Suprapubic skin (tissue), 4 donors: Measurements from ENCODE around the gene CAMK2D. TPM values are rescaled to one million over a fixed set of nuclear protein-coding genes. Genes with fewer than 3 reads are reported as not detected.

Source experiments
- DNase-seq, 2 donors: peaks; one replicate each; pipeline ENCODE4 v3.0.0-alpha.2; 2019; ENCODE audit warnings: low spot score in 2 of 2
- H3K27ac ChIP-seq: fragments of 200-600 bp; sonication (generic); one replicate; pipeline ENCODE4 v1.5.1; 2019
- H3K27me3 ChIP-seq: fragments of 200-600 bp; sonication (generic); one replicate; pipeline ENCODE4 v1.5.1; 2019
- H3K36me3 ChIP-seq: fragments of 200-600 bp; sonication (generic); one replicate; pipeline ENCODE4 v1.5.1; 2019
- H3K4me1 ChIP-seq: fragments of 200-600 bp; sonication (generic); one replicate; pipeline ENCODE4 v1.5.1; 2019
- H3K4me3 ChIP-seq: fragments of 200-600 bp; sonication (generic); one replicate; pipeline ENCODE4 v1.5.1; 2019; ENCODE audit warnings: mild to moderate bottlenecking
- H3K9me3 ChIP-seq: fragments of 200-600 bp; sonication (generic); one replicate; pipeline ENCODE4 v1.5.1; 2019
- EP300 ChIP-seq: sonication (generic); formaldehyde crosslinking; IDR thresholded peaks from one replicate; pipeline ENCODE4 v1.6.1; 2017; ENCODE audit warnings: antibody characterized with exemption
- POLR2A ChIP-seq, 2 donors: fragments of 450-650 bp; IDR thresholded peaks; one replicate each; pipeline ENCODE4 v1.6.1; 2017; ENCODE audit warnings: antibody characterized with exemption in 2 of 2, mild to moderate bottlenecking in 2 of 2, moderate library complexity in 2 of 2
- POLR2AphosphoS5 ChIP-seq, 3 donors: sonication (generic); formaldehyde crosslinking; IDR thresholded peaks; one replicate each; pipeline ENCODE4 v1.6.1; 2017; ENCODE audit warnings: antibody characterized with exemption in 3 of 3
- WGBS: methylation state at CpG from one replicate; pipeline ENCODE4 v1.1.5; 2018; 5-methylcytosine and 5-hydroxymethylcytosine counted together
- total RNA-seq, 4 donors: library from RNA; depleted of rRNA; stranded (reverse); fragments of >200 nt; gene quantifications; one replicate each; pipeline ENCODE4 v1.1.0, GENCODE V29; 2016
- TF ChIP-seq, protein P1 (sequence below), 2 donors: fragments of 200-600 bp in 1 of 2; fragments of 450-650 bp in 1 of 2; sonication (generic) in 1 of 2; IDR thresholded peaks; one replicate each; pipeline ENCODE4 v1.5.1; 2016 to 2019; ENCODE audit warnings: antibody characterized with exemption in 2 of 2, mild to moderate bottlenecking in 1 of 2, moderate library complexity in 1 of 2

Gene CAMK2D
- total RNA-seq, 4 donors from 2014 or later = 21.5 to 38.2 (median 30.5) TPM

DNA sequence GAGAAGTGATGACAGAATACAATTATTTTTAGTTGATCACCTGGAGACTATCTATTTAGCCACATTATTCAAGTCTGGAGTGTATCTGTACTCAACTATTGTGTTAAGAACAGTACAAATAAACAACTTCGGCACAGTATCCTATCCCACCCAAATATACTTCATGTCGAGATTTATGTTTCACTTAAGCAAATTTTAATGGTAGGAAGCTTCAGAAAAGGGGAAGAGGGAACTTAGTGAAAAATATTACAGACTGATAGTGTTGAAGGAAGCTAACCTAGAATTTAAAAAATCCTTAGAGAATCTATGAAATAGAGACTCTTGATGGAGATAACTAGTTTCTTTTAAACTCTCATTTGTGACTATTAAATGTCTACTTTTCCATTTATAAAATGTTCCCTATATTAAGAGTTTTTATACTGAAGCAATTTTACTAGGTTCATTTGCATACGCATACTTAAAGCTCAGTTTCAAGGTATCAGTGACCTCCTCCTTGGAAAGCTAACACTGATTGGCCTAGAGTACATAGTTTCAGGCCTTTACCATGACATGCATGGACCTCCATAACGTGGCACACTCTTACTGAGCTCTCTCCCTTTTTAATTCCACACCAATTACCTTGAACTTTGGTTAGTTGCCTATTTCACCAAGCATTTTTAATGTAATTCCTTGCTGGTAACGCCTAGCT lies 197.7 kb downstream of the CAMK2D start:
- no peak overlapping the region for H3K4me3 ChIP-seq
- no peak overlapping the region for H3K27ac ChIP-seq
- no peaks in the 10 kb centered on the region for H3K27me3 ChIP-seq
- 83% methylated on average over 5 of the region's 5 CpGs for WGBS
- TF ChIP-seq EP300 = no peak
- TF ChIP-seq, protein P1, sequence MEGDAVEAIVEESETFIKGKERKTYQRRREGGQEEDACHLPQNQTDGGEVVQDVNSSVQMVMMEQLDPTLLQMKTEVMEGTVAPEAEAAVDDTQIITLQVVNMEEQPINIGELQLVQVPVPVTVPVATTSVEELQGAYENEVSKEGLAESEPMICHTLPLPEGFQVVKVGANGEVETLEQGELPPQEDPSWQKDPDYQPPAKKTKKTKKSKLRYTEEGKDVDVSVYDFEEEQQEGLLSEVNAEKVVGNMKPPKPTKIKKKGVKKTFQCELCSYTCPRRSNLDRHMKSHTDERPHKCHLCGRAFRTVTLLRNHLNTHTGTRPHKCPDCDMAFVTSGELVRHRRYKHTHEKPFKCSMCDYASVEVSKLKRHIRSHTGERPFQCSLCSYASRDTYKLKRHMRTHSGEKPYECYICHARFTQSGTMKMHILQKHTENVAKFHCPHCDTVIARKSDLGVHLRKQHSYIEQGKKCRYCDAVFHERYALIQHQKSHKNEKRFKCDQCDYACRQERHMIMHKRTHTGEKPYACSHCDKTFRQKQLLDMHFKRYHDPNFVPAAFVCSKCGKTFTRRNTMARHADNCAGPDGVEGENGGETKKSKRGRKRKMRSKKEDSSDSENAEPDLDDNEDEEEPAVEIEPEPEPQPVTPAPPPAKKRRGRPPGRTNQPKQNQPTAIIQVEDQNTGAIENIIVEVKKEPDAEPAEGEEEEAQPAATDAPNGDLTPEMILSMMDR (IDR thresholded peaks at IDR 0.05) = no peak
- TF ChIP-seq POLR2AphosphoS5 (IDR thresholded peaks at IDR 0.05) = no peak
- TF ChIP-seq POLR2A (IDR thresholded peaks at IDR 0.05) = no peak
- peaks cover 6% of the 10 kb centered on the region for H3K4me1 ChIP-seq
- no peaks in the 10 kb centered on the region for H3K36me3 ChIP-seq
- no peak for DNase-seq
- no peaks in the 10 kb centered on the region for H3K9me3 ChIP-seq

DNA sequence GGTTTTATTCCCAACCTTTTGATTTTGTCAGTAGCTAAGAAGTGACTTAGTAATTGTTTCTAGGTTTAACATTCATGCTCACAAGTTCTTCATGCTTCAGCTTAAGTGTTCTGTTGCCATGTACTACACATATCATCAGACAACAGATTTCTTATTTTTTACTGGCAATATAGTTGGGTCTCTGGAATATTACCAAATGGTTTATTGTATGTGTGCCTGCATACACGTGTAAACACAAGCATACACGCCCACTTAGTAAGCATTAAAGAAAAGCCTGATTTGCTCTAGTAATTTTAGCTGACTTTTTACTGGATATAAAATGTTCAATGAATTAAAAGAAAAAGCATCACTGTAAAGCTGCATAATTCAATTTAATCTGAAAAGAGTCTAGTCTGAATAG lies 199.8 kb downstream of the CAMK2D start:
- no peaks in the 10 kb centered on the region for H3K36me3 ChIP-seq
- 46% methylated on average over 2 of the region's 2 CpGs for WGBS
- H3K4me1 ChIP-seq = peaks cover 13% of the 10 kb centered on the region
- TF ChIP-seq POLR2AphosphoS5 (IDR thresholded peaks at IDR 0.05) = no peak
- TF ChIP-seq EP300 = no peak
- no peak for TF ChIP-seq POLR2A (IDR thresholded peaks at IDR 0.05)
- TF ChIP-seq, protein P1 (IDR thresholded peaks at IDR 0.05) = no peak
- DNase-seq = no peak
- no peaks in the 10 kb centered on the region for H3K9me3 ChIP-seq
- no peak overlapping the region for H3K4me3 ChIP-seq
- no peak overlapping the region for H3K27ac ChIP-seq
- H3K27me3 ChIP-seq = no peaks in the 10 kb centered on the region

DNA sequence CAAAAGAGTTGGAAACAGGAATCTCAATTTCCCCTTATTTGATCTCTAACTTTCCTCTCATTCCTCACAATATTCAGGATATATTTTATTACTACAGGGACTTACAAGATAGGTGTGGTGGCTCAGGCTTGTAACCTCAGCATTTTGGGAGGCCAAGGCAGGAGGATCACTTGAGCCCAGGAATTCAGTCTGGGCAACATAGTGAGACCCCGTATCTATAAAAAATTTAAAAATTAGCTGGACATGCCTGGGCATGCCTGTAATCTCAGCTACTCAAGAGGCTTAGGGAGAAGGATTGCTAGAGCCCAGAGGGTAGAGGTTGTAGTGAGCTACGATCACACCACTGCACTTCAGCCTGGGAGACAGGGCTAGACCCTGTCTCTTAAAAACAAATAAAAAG lies 200.4 kb downstream of the CAMK2D start:
- no peak for DNase-seq
- WGBS = 81% methylated on average over 2 of the region's 2 CpGs
- peaks cover 19% of the 10 kb centered on the region for H3K4me1 ChIP-seq
- H3K4me3 ChIP-seq = no peak overlapping the region
- no peaks in the 10 kb centered on the region for H3K36me3 ChIP-seq
- H3K27ac ChIP-seq = no peak overlapping the region
- TF ChIP-seq POLR2A (IDR thresholded peaks at IDR 0.05) (no peak), EP300 (no peak), POLR2AphosphoS5 (IDR thresholded peaks at IDR 0.05) (no peak)
- TF ChIP-seq, protein P1 (IDR thresholded peaks at IDR 0.05) = no peak
- H3K27me3 ChIP-seq = no peaks in the 10 kb centered on the region
- H3K9me3 ChIP-seq = no peaks in the 10 kb centered on the region

DNA sequence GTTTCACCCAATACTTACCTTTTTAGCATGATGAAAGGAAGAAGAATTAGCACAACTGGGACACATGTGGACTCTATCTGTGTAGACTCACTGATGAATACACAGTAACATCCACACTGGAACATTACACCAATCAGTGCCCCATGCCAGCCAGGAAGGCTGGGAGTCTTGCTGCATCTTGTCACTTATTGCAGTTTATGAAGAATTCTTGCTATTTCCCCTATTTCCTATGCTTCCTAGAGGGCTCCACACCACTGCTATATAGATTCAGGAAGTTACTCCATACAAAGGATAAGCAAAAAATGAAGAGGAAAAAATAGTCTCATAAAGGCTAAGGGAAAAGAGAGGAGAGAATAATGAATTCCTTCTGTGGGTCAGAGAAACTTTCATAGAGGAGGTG lies 201.0 kb downstream of the CAMK2D start:
- TF ChIP-seq EP300 = no peak
- TF ChIP-seq POLR2AphosphoS5 (IDR thresholded peaks at IDR 0.05) = no peak
- TF ChIP-seq, protein P1 (IDR thresholded peaks at IDR 0.05) = no peak
- TF ChIP-seq POLR2A (IDR thresholded peaks at IDR 0.05) = no peak
- H3K9me3 ChIP-seq = no peaks in the 10 kb centered on the region
- peaks cover 22% of the 10 kb centered on the region for H3K4me1 ChIP-seq
- no peak overlapping the region for H3K27ac ChIP-seq
- H3K4me3 ChIP-seq = no peak overlapping the region
- no peaks in the 10 kb centered on the region for H3K27me3 ChIP-seq
- no peaks in the 10 kb centered on the region for H3K36me3 ChIP-seq
- DNase-seq = no peak

DNA sequence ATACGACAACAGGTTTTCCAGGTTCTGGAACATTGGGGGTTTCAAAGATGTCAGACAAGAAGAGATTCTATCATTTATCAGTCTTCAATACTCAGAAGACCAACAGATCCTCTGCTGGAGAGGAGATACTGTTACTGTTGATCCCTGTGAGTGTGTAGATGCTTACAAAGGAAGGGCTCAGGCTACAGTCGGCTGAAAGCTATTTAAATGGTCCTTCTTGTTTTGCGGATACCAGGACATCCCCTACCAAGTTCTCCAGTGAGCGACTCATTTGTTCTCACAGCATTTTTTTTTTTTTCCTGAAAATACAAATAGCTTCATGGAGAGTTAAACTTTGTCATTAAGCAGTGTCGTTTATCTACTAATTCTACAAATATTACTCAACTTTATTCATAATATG lies 201.6 kb downstream of the CAMK2D start:
- no peaks in the 10 kb centered on the region for H3K27me3 ChIP-seq
- no peaks in the 10 kb centered on the region for H3K9me3 ChIP-seq
- H3K36me3 ChIP-seq = no peaks in the 10 kb centered on the region
- H3K4me1 ChIP-seq = peaks cover 21% of the 10 kb centered on the region
- TF ChIP-seq POLR2AphosphoS5 (IDR thresholded peaks at IDR 0.05) = no peak
- TF ChIP-seq EP300 = no peak
- no peak for TF ChIP-seq POLR2A (IDR thresholded peaks at IDR 0.05)
- TF ChIP-seq, protein P1 (IDR thresholded peaks at IDR 0.05) = no peak
- no peak overlapping the region for H3K4me3 ChIP-seq
- no peak overlapping the region for H3K27ac ChIP-seq
- no peak for DNase-seq
- WGBS = 95% methylated on average over 5 of the region's 5 CpGs
